Heart left ventricle (tissue), 16 donors: ENCODE results near the gene FXR1. TPM values are rescaled to one million over a fixed set of nuclear protein-coding genes. Genes with fewer than 3 reads are reported as not detected.

Source experiments
- ATAC-seq, 4 donors: fragments of 200-7000 bp; cut with Tn5 transposase; one replicate each; pipeline ENCODE4 v1.9.1; 2020 to 2022; ENCODE audit warnings: moderate library complexity in 4 of 4, mild to moderate bottlenecking in 3 of 4, moderate number of reproducible peaks in 1 of 4
- DNase-seq, 5 donors: peaks; one replicate each; pipeline ENCODE4 v3.0.0-alpha.2; 2020
- H3K27ac ChIP-seq, 12 donors: fragments of 200-600 bp; sonication (generic) in 4 of 12; one replicate each; pipeline versions ENCODE4 v1.5.0 to v1.8.0; 2016 to 2022; ENCODE audit warnings: mild to moderate bottlenecking in 2 of 12
- H3K27me3 ChIP-seq, 9 donors: fragments of 200-600 bp; sonication (generic) in 2 of 9; one replicate each; pipeline versions ENCODE4 v1.5.1 to v1.8.0; 2016 to 2022; ENCODE audit warnings: mild to moderate bottlenecking in 3 of 9
- H3K36me3 ChIP-seq, 9 donors: fragments of 200-600 bp; sonication (generic) in 2 of 9; one replicate each; pipeline versions ENCODE4 v1.5.0 to v1.8.0; 2018 to 2022; ENCODE audit warnings: mild to moderate bottlenecking in 2 of 9
- H3K4me1 ChIP-seq, 12 donors: fragments of 200-600 bp; sonication (generic) in 4 of 12; one replicate each; pipeline versions ENCODE4 v1.5.0 to v1.8.0; 2016 to 2022; ENCODE audit warnings: mild to moderate bottlenecking in 3 of 12
- H3K4me3 ChIP-seq, 12 donors: fragments of 200-600 bp; sonication (generic) in 4 of 12; one replicate each; pipeline versions ENCODE4 v1.5.0 to v1.8.0; 2017 to 2022; ENCODE audit warnings: mild to moderate bottlenecking in 9 of 12, moderate library complexity in 4 of 12
- H3K9me3 ChIP-seq, 12 donors: fragments of 200-600 bp; sonication (generic) in 4 of 12; one replicate each; pipeline versions ENCODE4 v1.5.0 to v1.8.0; 2016 to 2022; ENCODE audit warnings: mild to moderate bottlenecking in 1 of 12
- POLR2A ChIP-seq, 2 donors: fragments of 450-650 bp; IDR thresholded peaks; one replicate each; pipeline ENCODE4 v1.6.1; 2017; ENCODE audit warnings: antibody characterized with exemption in 2 of 2, mild to moderate bottlenecking in 2 of 2, moderate library complexity in 2 of 2
- WGBS, 4 donors: extraction: QIAGEN DNeasy Blood & Tissue Kit in 2 of 4; methylation state at CpG; one replicate each; pipeline versions ENCODE4 v1.1.5 to v1.1.7; 2013 to 2018; 5-methylcytosine and 5-hydroxymethylcytosine counted together
- intact Hi-C, 10 donors: fragments of 100-400 bp; cut with DNase I; formaldehyde crosslinking; loops; one replicate each; pipeline versions ENCODE4 v1.11.1 to v1.14.2; 2022
- polyA plus RNA-seq, 2 donors: library from polyadenylated mRNA; stranded (reverse); fragments of 200-250 nt; gene quantifications; one replicate each; pipeline ENCODE4 v1.2.3, GENCODE V29; 2013
- total RNA-seq, 9 donors: library from RNA; depleted of rRNA in 2 of 9; stranded (reverse); fragments of >200 nt in 2 of 9; fragmentation: NEBNext Ultra II Directional in 3 of 9; extraction: Animal tissue kit (Norgen Biotek cat#: 25700) in 3 of 9; gene quantifications; one replicate each; pipeline versions ENCODE4 v1.1.0 to v1.2.4, GENCODE V29; 2016 to 2023
- TF ChIP-seq, protein P1 (sequence below), 12 donors: fragments of 200-600 bp; sonication (generic) in 4 of 12; IDR thresholded peaks; one replicate each; pipeline versions ENCODE4 v1.5.0 to v1.8.0; 2018 to 2022; ENCODE audit warnings: antibody characterized with exemption in 12 of 12, mild to moderate bottlenecking in 5 of 12
- donor health status: ischemic (EF 13 %, LVEDD 7.1; RV severe dilation, severe dysfunction).
- donor health status: healthy with polysubstance abuse.
- donor health status: DM: no; HTN: yes; CAD: no.
- donor health status: DM: no; HTN: no; CAD: no.
- donor health status: ischemic (EF 25% LVEDD 6.9; RV normal size, moderate dysfunction).
- donor health status: ischemic (EF 25% LVEDD 5.7; RV mildly dilated, moderate dysfunction).
- donor health status: healthy.
- donor health status: DM: yes; HTN: yes; CAD: no.
- donor health status: ischemic (EF 35%, LVEDD 5.7; RV mildly dilated, moderate dysfunction).
- donor health status: nonischemic (EF 11% LVEDD 7.7; RV severe dilation, severe dysfunction).
- donor health status: DM: yes; HTN: yes; CAD: no.
- donor health status: PGD.
- donor health status: ischemic (EF 29% LVEDD 5.4; RV normal size, mild dysfunction).
- donor health status: nonischemic (EF 23%, LVEDD 6.1; RV moderate dilation, normal function).

The FXR1 gene
- total and polyA plus RNA-seq, 11 donors = 113 to 298 (median 212) TPM

DNA sequence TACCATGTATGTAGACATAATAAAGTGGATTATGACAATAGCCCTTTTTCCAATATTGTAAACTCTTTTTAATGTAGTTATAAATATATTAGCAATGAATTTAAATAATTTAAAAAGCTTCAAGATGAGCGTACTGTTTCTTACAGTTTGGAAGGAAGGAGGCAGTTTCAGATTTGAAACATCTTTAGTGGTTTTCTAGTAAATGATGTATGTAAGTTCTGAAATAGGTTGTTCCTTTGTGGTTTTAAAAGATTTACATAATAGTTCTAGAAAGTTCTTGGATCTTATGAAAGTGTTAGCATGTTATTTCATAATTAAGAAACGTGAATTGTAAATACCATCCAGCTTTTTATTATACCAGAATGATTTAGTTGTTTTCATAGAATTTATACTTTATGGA is 61.1 kb downstream of the FXR1 start:
- WGBS, 4 donors = 90 to 96% (median 93%) methylated on average over 2 of the region's 2 CpGs
- H3K9me3 ChIP-seq = no peaks in the 10 kb centered on the region

GRCh38 chr3:180974286-180974685 is 61.8 kb downstream of the FXR1 start:
- H3K4me3 ChIP-seq = no peak overlapping the region
- intact Hi-C loops = loop anchor here in 1 of 10 donors (10.0 kb wide), 1 partner anchor 59 kb away; the partner anchor contains the start of gene FXR1
- H3K9me3 ChIP-seq = no peaks in the 10 kb centered on the region
- no peak overlapping the region for H3K27ac ChIP-seq
- ATAC-seq (peak in 3 of 4 donors; percentile 18 to 30 (median 18)), DNase-seq (no peak)
- TF ChIP-seq, protein P1, sequence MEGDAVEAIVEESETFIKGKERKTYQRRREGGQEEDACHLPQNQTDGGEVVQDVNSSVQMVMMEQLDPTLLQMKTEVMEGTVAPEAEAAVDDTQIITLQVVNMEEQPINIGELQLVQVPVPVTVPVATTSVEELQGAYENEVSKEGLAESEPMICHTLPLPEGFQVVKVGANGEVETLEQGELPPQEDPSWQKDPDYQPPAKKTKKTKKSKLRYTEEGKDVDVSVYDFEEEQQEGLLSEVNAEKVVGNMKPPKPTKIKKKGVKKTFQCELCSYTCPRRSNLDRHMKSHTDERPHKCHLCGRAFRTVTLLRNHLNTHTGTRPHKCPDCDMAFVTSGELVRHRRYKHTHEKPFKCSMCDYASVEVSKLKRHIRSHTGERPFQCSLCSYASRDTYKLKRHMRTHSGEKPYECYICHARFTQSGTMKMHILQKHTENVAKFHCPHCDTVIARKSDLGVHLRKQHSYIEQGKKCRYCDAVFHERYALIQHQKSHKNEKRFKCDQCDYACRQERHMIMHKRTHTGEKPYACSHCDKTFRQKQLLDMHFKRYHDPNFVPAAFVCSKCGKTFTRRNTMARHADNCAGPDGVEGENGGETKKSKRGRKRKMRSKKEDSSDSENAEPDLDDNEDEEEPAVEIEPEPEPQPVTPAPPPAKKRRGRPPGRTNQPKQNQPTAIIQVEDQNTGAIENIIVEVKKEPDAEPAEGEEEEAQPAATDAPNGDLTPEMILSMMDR (IDR thresholded peaks at IDR 0.05) = no peak
- TF ChIP-seq POLR2A (IDR thresholded peaks at IDR 0.05) = no peak
- peaks cover 0 to 3% (median 0%) of the 10 kb centered on the region in 12 donors for H3K4me1 ChIP-seq
- no peaks in the 10 kb centered on the region for H3K27me3 ChIP-seq
- 93 to 97% (median 94%) methylated on average over 6 of the region's 6 CpGs for WGBS, 4 donors
- peaks cover 0 to 100% (median 80%) of the 10 kb centered on the region in 9 donors for H3K36me3 ChIP-seq

More for the DNA sequence above, 61.1 kb downstream of the FXR1 start:
- H3K27me3 ChIP-seq = no peaks in the 10 kb centered on the region
- ATAC-seq = no peak
- TF ChIP-seq, protein P1 (IDR thresholded peaks at IDR 0.05) = no peak
- intact Hi-C loops = loop anchor here in 1 of 10 donors (10.0 kb wide), 1 partner anchor 59 kb away; the partner anchor contains the start of gene FXR1
- peaks cover 0 to 3% (median 0%) of the 10 kb centered on the region in 12 donors for H3K4me1 ChIP-seq
- no peak overlapping the region for H3K27ac ChIP-seq
- no peak for DNase-seq
- no peak overlapping the region for H3K4me3 ChIP-seq
- peaks cover 0 to 100% (median 80%) of the 10 kb centered on the region in 9 donors for H3K36me3 ChIP-seq

- Histone ChIP-seq H3K9me3 (no peaks in the 10 kb centered on the region), H3K27me3 (no peaks in the 10 kb centered on the region), H3K4me1 (peaks cover 0 to 26% (median 4%) of the 10 kb centered on the region in 12 donors), H3K4me3 (no peak overlapping the region), H3K27ac (no peak overlapping the region), H3K36me3 (peaks cover 0 to 93% (median 56%) of the 10 kb centered on the region in 9 donors)
- intact Hi-C loops = loop anchor here in 1 of 10 donors (10.0 kb wide), 1 partner anchor 63 kb away; the partner anchor contains the start of gene FXR1
- DNase-seq (no peak), ATAC-seq (no peak)
- TF ChIP-seq POLR2A (IDR thresholded peaks at IDR 0.05) = no peak
- TF ChIP-seq, protein P1 (IDR thresholded peaks at IDR 0.05) = no peak
Measured at GRCh38 chr3:180977498-180977897, 65.0 kb downstream of the FXR1 start.

DNA sequence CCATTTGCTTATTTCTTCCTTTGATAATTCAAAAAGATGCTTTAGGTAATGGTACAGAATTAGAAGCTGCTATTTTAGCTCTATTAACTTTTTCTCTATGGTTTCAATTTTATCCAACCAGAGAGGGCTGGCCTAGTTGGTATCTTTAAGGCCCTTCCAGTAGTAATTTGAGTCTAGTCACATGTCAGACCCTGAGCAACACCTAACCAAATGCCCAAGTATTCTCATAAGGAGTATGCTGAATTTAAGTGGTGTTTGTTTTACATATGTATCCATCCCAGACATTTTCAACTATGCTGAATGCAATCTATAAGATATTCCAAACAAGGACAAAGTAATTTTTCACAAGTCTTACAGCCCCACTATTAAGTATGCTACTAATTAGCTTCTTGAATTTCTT is 67.5 kb downstream of the FXR1 start:
- Histone ChIP-seq H3K36me3 (peaks cover 0 to 98% (median 62%) of the 10 kb centered on the region in 9 donors), H3K27ac (peak overlapping the region in 11 of 12 donors; percentile 8 to 85 (median 53)), H3K9me3 (no peaks in the 10 kb centered on the region), H3K27me3 (no peaks in the 10 kb centered on the region), H3K4me3 (no peak overlapping the region), H3K4me1 (peaks cover 0 to 26% (median 4%) of the 10 kb centered on the region in 12 donors)
- DNase-seq (no peak), ATAC-seq (no peak)
- TF ChIP-seq POLR2A (IDR thresholded peaks at IDR 0.05) = no peak
- TF ChIP-seq, protein P1 (IDR thresholded peaks at IDR 0.05) = no peak
- intact Hi-C loops = loop anchor here in 2 of 10 donors (10.0 kb wide), 1 partner anchor 65 kb away; the partner anchor contains the start of gene FXR1 (in 2 of the 2)
